ENCODE data around the gene OSBPL7.

Gene OSBPL7

DNA sequence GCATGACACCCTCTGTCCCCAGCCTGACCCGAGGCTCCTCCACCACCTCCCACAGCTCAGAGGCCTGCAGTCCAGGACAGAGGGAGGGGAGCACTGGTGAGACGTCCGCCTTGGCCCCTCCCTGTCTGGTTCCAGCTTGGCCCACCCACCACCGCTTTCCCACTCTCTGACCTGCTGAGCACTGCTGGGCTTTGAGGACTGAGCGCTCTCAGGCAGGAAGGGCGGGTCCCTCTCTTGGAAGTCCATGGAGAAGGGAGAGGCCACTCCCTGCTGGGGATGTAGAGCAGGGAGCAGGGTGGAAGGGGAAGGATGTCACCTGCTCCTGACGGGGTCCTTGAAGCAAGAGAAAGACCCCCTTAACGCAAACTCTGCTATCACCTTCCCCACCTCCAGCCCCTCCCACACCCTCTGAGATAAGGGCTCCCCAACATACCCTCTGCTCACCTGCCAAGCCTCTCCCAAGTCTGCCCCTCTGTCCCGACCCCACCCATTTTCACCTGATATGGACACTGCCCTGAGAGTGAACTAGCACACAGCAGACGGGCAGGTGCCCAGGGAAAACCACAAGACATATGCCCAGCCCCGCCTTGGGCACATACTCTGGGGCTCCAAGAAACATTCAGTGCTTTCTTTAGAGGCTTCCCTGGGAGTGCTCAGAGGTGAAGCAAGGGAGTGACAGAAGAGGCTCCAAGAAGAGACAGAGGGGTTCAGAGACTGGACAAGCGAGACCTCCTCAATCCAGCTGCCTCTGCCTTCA is 1.4 kb downstream of the OSBPL7 start:
- no peak for DNase-seq

GRCh38 chr17:47819475-47819874 is 2.1 kb downstream of the OSBPL7 start:
- no peak for DNase-seq

DNA sequence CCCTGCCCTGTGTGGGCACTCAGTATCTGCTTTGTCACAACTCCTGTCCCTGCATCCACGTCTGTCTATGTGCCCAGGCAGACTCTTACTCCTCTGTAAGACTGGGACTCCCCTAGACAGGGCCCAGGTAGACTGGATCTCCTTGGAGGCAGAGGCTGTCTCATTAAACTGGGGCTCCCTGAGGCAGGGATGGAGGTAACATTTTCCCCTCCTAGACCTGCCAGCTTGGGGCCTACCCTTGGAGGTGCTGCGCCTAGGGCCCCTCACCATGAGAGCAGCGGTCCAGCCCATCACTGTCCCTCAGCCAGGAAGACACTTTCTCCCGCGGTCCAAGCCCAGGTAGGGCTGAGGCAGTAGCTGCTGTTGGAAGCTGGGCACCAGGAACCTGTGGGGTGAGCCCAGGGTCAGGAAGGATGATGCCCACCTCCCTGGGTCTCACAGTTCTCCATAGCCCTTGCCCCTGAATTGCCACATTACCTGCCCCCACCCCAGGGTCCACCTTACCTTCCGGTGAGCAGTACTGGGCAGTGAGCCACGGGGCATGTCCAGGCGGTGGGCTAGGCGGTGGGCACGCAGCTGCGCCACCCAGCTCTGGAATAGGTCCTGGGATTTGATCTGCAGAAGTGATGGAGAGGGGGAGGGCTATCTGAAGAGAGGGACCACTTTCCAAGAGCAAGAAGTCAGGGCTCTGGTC is 3.4 kb downstream of the OSBPL7 start:
- DNase-seq = no peak

GRCh38 chr17:47816947-47817346 is 4.6 kb downstream of the OSBPL7 start:
- DNase-seq = no peak

GRCh38 chr17:47816111-47816735 is 5.4 kb downstream of the OSBPL7 start:
- no peak for DNase-seq

DNA sequence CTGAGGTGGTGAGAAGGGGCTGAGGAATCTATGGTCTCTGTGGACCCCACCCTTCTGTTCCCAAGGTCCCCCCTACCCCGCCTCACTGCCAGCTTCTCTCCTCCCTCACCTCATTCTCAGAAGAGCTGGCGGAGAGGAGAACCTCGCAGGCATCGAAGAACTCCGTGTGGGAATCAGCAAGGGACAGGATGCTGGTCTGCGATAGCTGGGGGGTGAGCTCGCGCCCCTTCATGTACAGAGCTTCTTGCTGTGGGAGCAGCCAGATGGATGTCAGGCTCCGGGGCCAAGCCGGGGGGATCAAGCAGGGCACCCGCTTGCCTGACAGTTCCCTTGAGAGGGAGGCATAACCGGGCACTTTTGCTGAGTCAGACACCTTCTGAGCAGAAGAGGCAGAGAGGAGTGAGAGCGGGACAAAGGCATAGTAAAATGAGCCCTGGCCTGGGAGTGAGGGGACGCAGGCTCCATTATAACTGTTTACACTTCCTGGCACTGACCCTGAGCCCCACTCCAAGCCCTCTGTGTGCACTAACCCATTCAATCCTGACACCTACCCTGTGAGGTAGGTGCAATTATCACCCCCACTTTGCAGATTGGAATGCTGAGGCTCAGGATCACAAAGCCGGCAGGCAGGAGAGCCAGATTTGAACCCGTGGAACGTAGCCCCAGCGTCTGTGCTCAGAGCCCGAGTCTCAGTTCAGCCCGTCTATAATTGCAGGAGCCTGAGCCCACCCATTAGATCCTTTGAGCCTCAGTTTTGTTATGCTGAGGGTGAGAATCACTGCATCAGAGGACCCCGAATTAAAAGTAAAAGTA is 6.3 kb downstream of the OSBPL7 start:
- DNase-seq = no peak

- no peak for DNase-seq
These were observed 8.0 kb downstream of the OSBPL7 start for GRCh38 chr17:47813512-47814031.

DNA sequence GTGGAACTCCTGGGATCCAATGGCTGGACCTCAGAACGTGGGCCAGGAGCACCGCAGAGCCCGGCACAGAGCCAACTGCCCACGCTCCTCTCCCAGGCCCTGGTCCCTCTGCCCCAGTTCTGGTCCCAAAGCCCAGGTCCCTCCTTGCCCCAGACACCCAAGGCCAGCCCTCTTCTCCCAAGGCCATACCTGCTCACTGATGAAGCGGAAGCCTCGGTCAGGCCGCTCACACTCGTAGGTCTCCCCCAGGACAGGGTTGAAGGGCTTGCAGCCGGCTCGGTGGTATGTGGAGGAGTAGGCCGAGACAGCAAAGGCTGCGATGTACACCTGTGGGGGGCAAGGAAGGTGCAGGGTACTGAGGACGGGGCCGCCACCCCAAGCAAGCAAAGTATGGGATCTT is 8.5 kb downstream of the OSBPL7 start:
- DNase-seq = no peak

GRCh38 chr17:47812146-47812920 is 9.3 kb downstream of the OSBPL7 start:
- DNase-seq = no peak

DNA sequence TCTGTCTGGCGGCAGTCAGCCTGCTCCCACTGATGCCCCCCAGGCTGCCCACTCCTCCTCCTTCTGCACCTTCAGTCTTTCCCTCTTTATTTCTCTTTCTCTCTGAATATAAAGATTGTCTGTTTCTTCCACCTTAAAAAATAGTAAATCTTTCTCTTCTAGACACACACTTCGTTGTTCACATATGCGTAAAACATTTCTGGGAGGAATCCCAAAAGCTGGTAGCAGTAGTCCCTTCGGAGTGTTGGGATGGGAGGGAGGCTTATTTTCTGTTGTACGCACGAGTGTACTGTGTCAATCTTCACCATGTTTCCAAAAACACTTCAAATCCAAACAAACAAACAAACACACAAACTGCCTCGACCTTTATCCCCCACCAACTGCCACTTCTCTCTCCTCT is 9.9 kb downstream of the OSBPL7 start:
- no peak for DNase-seq

GRCh38 chr17:47810901-47811635 is 10.5 kb downstream of the OSBPL7 start:
- DNase-seq = no peak

- no peak for DNase-seq
These were observed 11.3 kb downstream of the OSBPL7 start for GRCh38 chr17:47810200-47810821.

DNA sequence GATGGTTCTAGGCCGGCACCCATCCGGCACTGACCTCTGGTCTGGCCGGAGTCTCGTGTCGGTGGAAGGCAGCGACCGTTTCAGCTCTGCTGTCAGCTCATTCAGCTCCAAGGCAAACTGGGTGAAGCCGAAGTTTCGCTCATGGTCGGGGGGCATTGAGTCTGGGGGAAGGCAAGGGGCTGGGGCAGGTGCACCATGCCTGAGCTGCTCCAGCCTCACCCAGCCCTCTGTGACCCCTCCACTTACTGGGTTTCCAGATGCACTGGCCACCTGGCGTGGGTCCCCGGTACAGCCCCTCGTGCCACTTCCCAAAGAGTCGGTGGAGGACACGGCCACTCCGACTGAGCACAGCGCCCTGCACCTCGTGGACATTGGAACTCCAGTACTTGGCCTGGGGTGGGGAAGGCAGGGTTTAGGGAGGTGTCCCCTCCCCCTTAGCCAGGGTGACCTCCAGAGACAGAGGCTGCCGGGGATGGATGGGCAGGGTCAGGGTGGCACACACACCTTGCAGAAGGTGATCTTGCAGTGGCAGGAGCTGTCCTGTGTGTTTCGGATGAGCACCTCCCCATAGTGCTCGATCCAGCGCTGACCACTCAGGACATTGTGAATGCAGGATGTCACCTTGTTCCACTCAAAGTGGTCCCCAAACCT is 12.6 kb downstream of the OSBPL7 start:
- DNase-seq = no peak

GRCh38 chr17:47808036-47808829 is 13.4 kb downstream of the OSBPL7 start:
- no peak for DNase-seq

GRCh38 chr17:47807421-47807820 is 14.2 kb downstream of the OSBPL7 start:
- no peak for DNase-seq

DNA sequence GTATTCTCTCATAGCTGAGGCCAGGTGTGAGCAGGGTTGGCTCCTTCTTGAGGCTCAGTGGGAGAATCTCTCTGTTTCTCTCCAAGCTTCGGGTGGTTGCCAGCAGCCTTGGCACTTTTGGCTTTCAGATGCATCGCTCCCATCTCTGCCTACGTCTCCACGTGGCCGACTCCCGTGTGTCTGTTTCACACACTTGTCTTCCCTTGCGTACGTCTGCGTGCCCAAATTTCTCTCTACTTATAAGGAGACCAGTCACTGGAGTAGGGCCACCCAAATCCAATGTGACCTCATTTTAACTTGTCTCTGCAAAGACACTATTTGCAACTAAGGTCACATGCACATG is 14.7 kb downstream of the OSBPL7 start:
- no peak for DNase-seq

- no peak for DNase-seq
These were observed 15.3 kb downstream of the OSBPL7 start for GRCh38 chr17:47806026-47806912.

DNA sequence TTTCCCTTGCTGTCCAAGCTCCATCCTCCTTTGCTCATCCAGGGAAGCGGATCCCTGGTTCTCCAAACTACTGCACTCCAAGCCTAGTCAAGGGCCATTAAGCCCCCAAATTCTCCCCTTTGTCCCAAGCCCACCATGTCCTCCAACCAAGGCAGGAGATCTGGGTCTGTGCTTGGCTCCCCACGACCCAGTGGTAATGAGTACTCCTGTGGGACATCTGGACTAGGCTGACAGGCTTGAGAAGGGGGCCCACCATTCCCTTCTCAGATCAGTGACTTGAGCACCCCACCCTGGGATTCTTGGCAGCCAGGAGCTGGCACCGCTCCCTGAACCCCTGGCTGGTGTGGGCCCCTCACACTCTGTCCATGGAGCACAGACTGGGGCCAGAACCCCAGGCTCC is 17.1 kb downstream of the OSBPL7 start:
- DNase-seq = no peak

- DNase-seq = no peak
These were observed 17.8 kb downstream of the OSBPL7 start for GRCh38 chr17:47803751-47804150.

Measured in NCI-H1930 (cell line).